OCI-LY7 (cell line): ENCODE results near the gene GALNT10. TPM values are rescaled to one million over a fixed set of nuclear protein-coding genes. Genes with fewer than 3 reads are reported as not detected.

Source experiments
- BruUV-seq: library from RNA; stranded (reverse); fragments of 400-500 nt; replicated peaks from 2 replicates; lab custom pipeline; 2021; lab: Mats Ljungman, UMichigan
- CTCF ChIA-PET: fragments of 300-600 bp; sonication (Branson Sonifier 250); formaldehyde crosslinking; loops from one replicate; lab custom pipeline; 2022; ENCODE audit warnings: antibody characterized with exemption; ENCODE audit not compliant: unreplicated experiment; lab: Charles Lee
- POLR2A ChIA-PET: fragments of 300-600 bp; sonication (Branson Sonifier 250); formaldehyde crosslinking; loops from one replicate; lab custom pipeline; 2022; ENCODE audit warnings: antibody characterized with exemption; lab: Charles Lee
- DNase-seq: peaks from one replicate; pipeline ENCODE4 v3.0.0-alpha.2; 2015; ENCODE audit warnings: low spot score
- H2AFZ ChIP-seq: fragments of 200-600 bp; sonication (generic), shearing (Covaris generic); 2 replicates; pipeline ENCODE4 v1.6.1; 2014; ENCODE audit warnings: mild to moderate bottlenecking, antibody characterized with exemption, low read length, moderate library complexity
- H3K27ac ChIP-seq: fragments of 200-600 bp; sonication (generic); 2 replicates; pipeline ENCODE4 v1.5.1; 2014; ENCODE audit warnings: mixed run types, low read depth, mild to moderate bottlenecking, moderate library complexity, low read length, inconsistent platforms; ENCODE audit not compliant: poor library complexity, severe bottlenecking
- H3K36me3 ChIP-seq: fragments of 200-600 bp; sonication (generic); 2 replicates; pipeline ENCODE4 v1.6.1; 2014; ENCODE audit warnings: mild to moderate bottlenecking, antibody characterized with exemption, low read length, moderate library complexity, mixed read lengths; ENCODE audit not compliant: insufficient read depth
- H3K4me1 ChIP-seq: fragments of 200-600 bp; sonication (generic); 2 replicates; pipeline ENCODE4 v1.5.1; 2014; ENCODE audit warnings: mild to moderate bottlenecking, low read length; ENCODE audit not compliant: insufficient read depth, poor library complexity, severe bottlenecking
- H3K4me2 ChIP-seq: fragments of 200-600 bp; sonication (generic); 2 replicates; pipeline ENCODE4 v1.6.1; 2014; ENCODE audit warnings: mild to moderate bottlenecking, low read length
- H3K4me3 ChIP-seq: fragments of 200-600 bp; sonication (generic); 2 replicates; pipeline ENCODE4 v1.5.1; 2014; ENCODE audit warnings: mild to moderate bottlenecking, low read depth, low read length; ENCODE audit not compliant: poor library complexity, severe bottlenecking
- H3K79me2 ChIP-seq: fragments of 200-600 bp; sonication (generic); 2 replicates; pipeline ENCODE4 v1.6.1; 2016; ENCODE audit warnings: low read depth, mild to moderate bottlenecking, low read length, moderate library complexity, mixed read lengths; ENCODE audit not compliant: insufficient read depth
- H3K9me2 ChIP-seq: fragments of 200-600 bp; sonication (generic); 2 replicates; pipeline ENCODE4 v1.6.1; 2016; ENCODE audit warnings: mild to moderate bottlenecking, low read length, mixed read lengths; ENCODE audit not compliant: insufficient read depth
- H3K9me3 ChIP-seq: fragments of 200-600 bp; sonication (generic); 2 replicates; pipeline ENCODE4 v1.6.1; 2014; ENCODE audit warnings: mild to moderate bottlenecking, mixed run types, low read length, mixed read lengths
- H4K20me1 ChIP-seq: fragments of 200-600 bp; sonication (generic); 2 replicates; pipeline ENCODE4 v1.6.1; 2014; ENCODE audit warnings: mild to moderate bottlenecking, antibody characterized with exemption, low read length, moderate library complexity, mixed read lengths; ENCODE audit not compliant: insufficient read depth
- EZH2phosphoT487 ChIP-seq: fragments of 200-600 bp; sonication (generic); IDR thresholded peaks from 2 replicates; pipeline ENCODE4 v1.6.1; 2018; ENCODE audit warnings: low read depth, borderline replicate concordance, mild to moderate bottlenecking, mixed run types, antibody characterized with exemption, low read length, moderate library complexity, mixed read lengths
- intact Hi-C: fragments of 100-400 bp; cut with micrococcal nuclease; formaldehyde crosslinking; loops from one replicate; pipeline ENCODE4 v1.10.0; 2022; ENCODE audit not compliant: unreplicated experiment
- total RNA-seq, 2 experiments: library from RNA; depleted of rRNA in 1 of 2; stranded (reverse); fragments of >200 nt in 1 of 2; shearing (Covaris generic) in 1 of 2; gene quantifications; 2 replicates each; pipeline ENCODE4 v1.2.3, GENCODE V29; 2014 to 2022
- TF ChIP-seq, protein P1 (sequence below): fragments of 200-600 bp; sonication (generic); conservative IDR thresholded peaks from 2 replicates; pipeline ENCODE4 v1.5.1; 2014; ENCODE audit warnings: mild to moderate bottlenecking, antibody characterized with exemption, low read length, moderate library complexity, mixed read lengths

The GALNT10 gene
- total RNA-seq, 2 experiments from 2014 or later = 7.3 to 20.6 TPM

DNA sequence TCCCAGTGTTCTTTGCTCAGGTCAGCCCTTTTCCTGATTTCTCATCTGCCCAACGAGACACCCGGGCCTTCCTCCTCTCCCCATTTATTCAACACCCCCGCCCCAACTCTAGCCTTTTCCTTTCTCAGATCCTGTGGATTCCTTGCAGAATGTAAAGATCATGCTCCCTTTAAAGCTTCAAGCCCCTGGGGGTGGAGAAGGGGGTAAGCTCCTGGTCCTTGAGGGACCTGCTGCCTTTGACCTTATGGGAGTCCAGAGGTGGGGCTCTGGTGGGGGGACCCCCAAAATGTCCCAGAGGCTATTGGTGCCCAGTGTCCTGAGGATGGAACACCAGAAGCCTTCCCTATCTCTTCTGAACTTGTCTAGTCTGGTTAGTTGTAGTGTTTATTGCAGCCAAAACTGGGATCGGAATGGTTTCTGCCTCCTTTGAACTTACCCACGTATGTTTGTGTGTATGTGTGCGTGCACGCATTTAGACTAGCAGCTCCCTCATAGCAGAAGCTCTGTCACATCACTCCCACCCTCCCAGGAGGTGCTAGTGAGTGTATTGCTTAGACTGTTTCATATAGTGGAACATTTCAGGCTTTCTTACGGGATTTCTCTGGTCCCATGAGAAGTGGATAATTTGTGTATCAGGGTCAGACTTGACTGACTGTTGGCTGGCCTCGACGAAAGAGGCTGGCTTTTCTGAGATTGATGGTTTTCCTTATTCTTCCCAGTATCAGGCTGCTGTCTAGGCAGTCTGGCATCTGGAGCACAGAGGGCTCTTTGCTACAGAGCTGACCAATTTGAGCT is 1.1 kb downstream of the GALNT10 start:
- BruUV-seq = no TSS peak
- Histone ChIP-seq H3K4me1 (peaks cover 25% of the 10 kb centered on the region), H3K9me3 (no peaks in the 10 kb centered on the region), H3K36me3 (no peaks in the 10 kb centered on the region), H3K4me2 (peak overlapping the region; percentile 69), H3K79me2 (no peaks in the 10 kb centered on the region), H3K27ac (no peak overlapping the region), H2AFZ (no peak overlapping the region), H4K20me1 (0 out of 2 replicates have a peak, but pooled peaks cover 8% of the 10 kb centered on the region), H3K9me2 (no peaks in the 10 kb centered on the region), H3K4me3 (peak overlapping the region; percentile 95)
- TF ChIP-seq, protein P1, sequence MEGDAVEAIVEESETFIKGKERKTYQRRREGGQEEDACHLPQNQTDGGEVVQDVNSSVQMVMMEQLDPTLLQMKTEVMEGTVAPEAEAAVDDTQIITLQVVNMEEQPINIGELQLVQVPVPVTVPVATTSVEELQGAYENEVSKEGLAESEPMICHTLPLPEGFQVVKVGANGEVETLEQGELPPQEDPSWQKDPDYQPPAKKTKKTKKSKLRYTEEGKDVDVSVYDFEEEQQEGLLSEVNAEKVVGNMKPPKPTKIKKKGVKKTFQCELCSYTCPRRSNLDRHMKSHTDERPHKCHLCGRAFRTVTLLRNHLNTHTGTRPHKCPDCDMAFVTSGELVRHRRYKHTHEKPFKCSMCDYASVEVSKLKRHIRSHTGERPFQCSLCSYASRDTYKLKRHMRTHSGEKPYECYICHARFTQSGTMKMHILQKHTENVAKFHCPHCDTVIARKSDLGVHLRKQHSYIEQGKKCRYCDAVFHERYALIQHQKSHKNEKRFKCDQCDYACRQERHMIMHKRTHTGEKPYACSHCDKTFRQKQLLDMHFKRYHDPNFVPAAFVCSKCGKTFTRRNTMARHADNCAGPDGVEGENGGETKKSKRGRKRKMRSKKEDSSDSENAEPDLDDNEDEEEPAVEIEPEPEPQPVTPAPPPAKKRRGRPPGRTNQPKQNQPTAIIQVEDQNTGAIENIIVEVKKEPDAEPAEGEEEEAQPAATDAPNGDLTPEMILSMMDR = no peak
- no peak for TF ChIP-seq EZH2phosphoT487
- intact Hi-C loops = loop anchor here (2.0 to 5.0 kb wide), 2 partner anchors 216 to 667 kb away; partner anchors contain the start of gene CNOT8
- DNase-seq = peak; percentile 15
- ChIA-PET CTCF (no interaction called here), POLR2A (interaction anchor here (0.6 to 1.6 kb wide), 8 partner anchors 9 to 1769 kb away, joined by 3 to 7 read pairs (median 4); partner anchors contain the start of genes FAM114A2 and MFAP3)

GRCh38 chr5:154193283-154193682 is 2.8 kb downstream of the GALNT10 start:
- no peaks in the 10 kb centered on the region for H3K9me3 ChIP-seq
- intact Hi-C loops = loop anchor here (5.0 kb wide), 1 partner anchor 214 kb away; no protein-coding TSS in a partner anchor
- BruUV-seq = no TSS peak
- no peaks in the 10 kb centered on the region for H3K9me2 ChIP-seq
- ChIA-PET POLR2A (no interaction called here), CTCF (interaction anchor here (0.8 kb wide), 1 partner anchor 8 kb away, joined by 3 read pairs; no protein-coding TSS in a partner anchor)
- 0 out of 2 replicates have a peak, but pooled peaks cover 8% of the 10 kb centered on the region for H4K20me1 ChIP-seq
- TF ChIP-seq EZH2phosphoT487 = no peak
- TF ChIP-seq, protein P1 = no peak
- no peak for DNase-seq
- no peak overlapping the region for H2AFZ ChIP-seq
- H3K36me3 ChIP-seq = no peaks in the 10 kb centered on the region
- H3K79me2 ChIP-seq = no peaks in the 10 kb centered on the region
- peaks cover 25% of the 10 kb centered on the region for H3K4me1 ChIP-seq
- H3K4me3 ChIP-seq = no peak overlapping the region
- H3K4me2 ChIP-seq = no peak overlapping the region
- H3K27ac ChIP-seq = no peak overlapping the region
